CD4-positive, CD25-positive, alpha-beta regulatory T cell (primary cell): ENCODE measurements around the gene KHDRBS2. TPM values are rescaled to one million over a fixed set of nuclear protein-coding genes. Genes with fewer than 3 reads are reported as not detected.

Source experiments
- ATAC-seq, 2 donors: fragments of 150-1000 bp; cut with Tn5 transposase; one replicate each; pipeline ENCODE4 v1.10.0; 2021; ENCODE audit warnings: low read depth in 2 of 2, moderate number of reproducible peaks in 2 of 2, moderate library complexity in 1 of 2
- DNase-seq, 3 donors: peaks; one replicate each; pipeline versions ENCODE4 v3.0.0 to v3.0.0-alpha.2; 2012 to 2022; ENCODE audit warnings: mixed read lengths in 1 of 3
- H3K27ac ChIP-seq: one replicate; pipeline ENCODE4 v1.7.0; 2013; ENCODE audit warnings: mild to moderate bottlenecking, low read length; ENCODE audit not compliant: insufficient read depth, poor library complexity, severe bottlenecking
- H3K27me3 ChIP-seq: one replicate; pipeline ENCODE4 v1.7.0; 2013; ENCODE audit warnings: low read length; ENCODE audit not compliant: control insufficient read depth, insufficient read depth
- H3K36me3 ChIP-seq: one replicate; pipeline ENCODE4 v1.7.0; 2013; ENCODE audit warnings: mild to moderate bottlenecking, low read length, moderate library complexity; ENCODE audit not compliant: control insufficient read depth, insufficient read depth
- H3K4me1 ChIP-seq: 2 replicates; pipeline ENCODE4 v1.7.0; 2013; ENCODE audit warnings: mild to moderate bottlenecking, low read length; ENCODE audit not compliant: insufficient read depth, control insufficient read depth, poor library complexity, severe bottlenecking
- H3K4me3 ChIP-seq: one replicate; pipeline ENCODE4 v1.7.0; 2013; ENCODE audit warnings: low read depth, mild to moderate bottlenecking, low read length, moderate library complexity
- H3K9me3 ChIP-seq, 2 experiments: 1 replicate in 1 of 2; 2 replicates in 1 of 2; pipeline ENCODE4 v1.7.0; 2013; ENCODE audit warnings: low read length in 2 of 2, mild to moderate bottlenecking in 1 of 2, moderate library complexity in 1 of 2; ENCODE audit not compliant: control insufficient read depth in 2 of 2
- H3K27ac Mint-ChIP-seq, 3 donors: one replicate each; pipeline ENCODE4 v1.8.0; 2020 to 2022; ENCODE audit warnings: mild to moderate bottlenecking in 3 of 3, mixed read lengths in 3 of 3, moderate library complexity in 2 of 3
- H3K27me3 Mint-ChIP-seq: one replicate; pipeline ENCODE4 v1.8.0; 2022; ENCODE audit warnings: mild to moderate bottlenecking, mixed read lengths
- H3K36me3 Mint-ChIP-seq: one replicate; pipeline ENCODE4 v1.8.0; 2020; ENCODE audit warnings: mixed read lengths
- H3K4me1 Mint-ChIP-seq, 4 donors: one replicate each; pipeline ENCODE4 v1.8.0; 2020 to 2022; ENCODE audit warnings: mixed read lengths in 4 of 4, mild to moderate bottlenecking in 1 of 4
- H3K4me3 Mint-ChIP-seq, 4 donors: one replicate each; pipeline ENCODE4 v1.8.0; 2020 to 2022; ENCODE audit warnings: mild to moderate bottlenecking in 4 of 4, mixed read lengths in 4 of 4, moderate library complexity in 3 of 4
- H3K9me3 Mint-ChIP-seq, 7 donors: one replicate each; pipeline ENCODE4 v1.8.0; 2020 to 2022; ENCODE audit warnings: mixed read lengths in 7 of 7, mild to moderate bottlenecking in 3 of 7, moderate library complexity in 2 of 7
- polyA plus RNA-seq, 4 donors: library from polyadenylated mRNA; unstranded; fragments of 300-500 nt; fragmentation: Illumina TruSeq; gene quantifications; one replicate each; pipeline ENCODE4 v1.2.3, GENCODE V29; 2021
- total RNA-seq: library from RNA; stranded (reverse); gene quantifications from one replicate; pipeline ENCODE4 v1.2.3, GENCODE V29; 2022

KHDRBS2 gene
- total and polyA plus RNA-seq, 5 donors from 2014 or later = not detected

- Mint-ChIP-seq H3K4me1 (no peaks in the 10 kb centered on the region), H3K9me3 (peaks cover 0 to 47% (median 9%) of the 10 kb centered on the region in 7 donors), H3K36me3 (no peaks in the 10 kb centered on the region), H3K27ac (no peak overlapping the region), H3K4me3 (no peak overlapping the region), H3K27me3 (no peaks in the 10 kb centered on the region)
- peaks cover 0 to 7% of the 10 kb centered on the region in 2 experiments for H3K9me3 ChIP-seq
- DNase-seq (no peak), ATAC-seq (no peak)
- H3K4me1 ChIP-seq = no peaks in the 10 kb centered on the region
- H3K4me3 ChIP-seq = no peak overlapping the region
- no peaks in the 10 kb centered on the region for H3K27me3 ChIP-seq
- no peaks in the 10 kb centered on the region for H3K36me3 ChIP-seq
- no peak overlapping the region for H3K27ac ChIP-seq
Measured at GRCh38 chr6:62119401-62119800, 166.6 kb downstream of the KHDRBS2 start.

- H3K27me3 Mint-ChIP-seq = no peaks in the 10 kb centered on the region
- no peak overlapping the region for H3K4me3 ChIP-seq
- H3K4me1 Mint-ChIP-seq = no peaks in the 10 kb centered on the region
- no peak for ATAC-seq
- H3K27me3 ChIP-seq = no peaks in the 10 kb centered on the region
- no peaks in the 10 kb centered on the region for H3K36me3 Mint-ChIP-seq
- no peak overlapping the region for H3K4me3 Mint-ChIP-seq
- DNase-seq = no peak
- H3K9me3 Mint-ChIP-seq = peaks cover 0 to 19% (median 7%) of the 10 kb centered on the region in 7 donors
- no peaks in the 10 kb centered on the region for H3K36me3 ChIP-seq
- no peak overlapping the region for H3K27ac Mint-ChIP-seq
- H3K4me1 ChIP-seq = no peaks in the 10 kb centered on the region
- peaks cover 0 to 13% of the 10 kb centered on the region in 2 experiments for H3K9me3 ChIP-seq
- H3K27ac ChIP-seq = no peak overlapping the region
Measured at GRCh38 chr6:62103186-62103859, 182.7 kb downstream of the KHDRBS2 start.

GRCh38 chr6:62102387-62102786, 183.6 kb downstream of the KHDRBS2 start:
- no peak overlapping the region for H3K27ac ChIP-seq
- no peak overlapping the region for H3K4me3 ChIP-seq
- no peaks in the 10 kb centered on the region for H3K4me1 ChIP-seq
- peaks cover 0 to 13% of the 10 kb centered on the region in 2 experiments for H3K9me3 ChIP-seq
- ATAC-seq = no peak
- H3K4me1 Mint-ChIP-seq = no peaks in the 10 kb centered on the region
- H3K9me3 Mint-ChIP-seq = peaks cover 2 to 19% (median 10%) of the 10 kb centered on the region in 7 donors
- no peak for DNase-seq
- H3K27me3 Mint-ChIP-seq = no peaks in the 10 kb centered on the region
- H3K4me3 Mint-ChIP-seq = no peak overlapping the region
- no peaks in the 10 kb centered on the region for H3K36me3 Mint-ChIP-seq
- no peaks in the 10 kb centered on the region for H3K36me3 ChIP-seq
- no peaks in the 10 kb centered on the region for H3K27me3 ChIP-seq
- H3K27ac Mint-ChIP-seq = no peak overlapping the region

- peaks cover 0 to 3% of the 10 kb centered on the region in 2 experiments for H3K9me3 ChIP-seq
- Mint-ChIP-seq H3K36me3 (no peaks in the 10 kb centered on the region), H3K9me3 (peaks cover 0 to 28% (median 6%) of the 10 kb centered on the region in 7 donors), H3K4me1 (no peaks in the 10 kb centered on the region), H3K27ac (peak overlapping the region in 1 of 3 donors; percentile 16), H3K4me3 (no peak overlapping the region), H3K27me3 (no peaks in the 10 kb centered on the region)
- H3K27ac ChIP-seq = no peak overlapping the region
- H3K4me1 ChIP-seq = no peaks in the 10 kb centered on the region
- H3K27me3 ChIP-seq = no peaks in the 10 kb centered on the region
- DNase-seq (no peak), ATAC-seq (peak in 1 of 2 donors; percentile 24)
- H3K36me3 ChIP-seq = no peaks in the 10 kb centered on the region
- no peak overlapping the region for H3K4me3 ChIP-seq
Measured at GRCh38 chr6:62090442-62091229, 195.4 kb downstream of the KHDRBS2 start.

GRCh38 chr6:62089781-62090180, 196.2 kb downstream of the KHDRBS2 start:
- ATAC-seq (no peak), DNase-seq (no peak)
- Mint-ChIP-seq H3K27ac (no peak overlapping the region), H3K4me1 (no peaks in the 10 kb centered on the region), H3K4me3 (no peak overlapping the region), H3K36me3 (no peaks in the 10 kb centered on the region), H3K27me3 (no peaks in the 10 kb centered on the region), H3K9me3 (peaks cover 0 to 29% (median 6%) of the 10 kb centered on the region in 7 donors)
- H3K36me3 ChIP-seq = no peaks in the 10 kb centered on the region
- no peak overlapping the region for H3K4me3 ChIP-seq
- H3K9me3 ChIP-seq = peaks cover 0 to 3% of the 10 kb centered on the region in 2 experiments
- H3K4me1 ChIP-seq = no peaks in the 10 kb centered on the region
- H3K27ac ChIP-seq = no peak overlapping the region
- no peaks in the 10 kb centered on the region for H3K27me3 ChIP-seq

- no peaks in the 10 kb centered on the region for H3K4me1 Mint-ChIP-seq
- H3K4me3 ChIP-seq = no peak overlapping the region
- no peak for DNase-seq
- H3K9me3 Mint-ChIP-seq = peaks cover 0 to 41% (median 6%) of the 10 kb centered on the region in 7 donors
- no peaks in the 10 kb centered on the region for H3K36me3 Mint-ChIP-seq
- no peak overlapping the region for H3K27ac ChIP-seq
- no peaks in the 10 kb centered on the region for H3K4me1 ChIP-seq
- H3K36me3 ChIP-seq = no peaks in the 10 kb centered on the region
- no peak overlapping the region for H3K27ac Mint-ChIP-seq
- no peaks in the 10 kb centered on the region for H3K27me3 ChIP-seq
- H3K4me3 Mint-ChIP-seq = no peak overlapping the region
- no peak for ATAC-seq
- H3K27me3 Mint-ChIP-seq = no peaks in the 10 kb centered on the region
- H3K9me3 ChIP-seq = peaks cover 0 to 10% of the 10 kb centered on the region in 2 experiments
Measured at GRCh38 chr6:62086047-62086446, 200.0 kb downstream of the KHDRBS2 start.

GRCh38 chr6:62075869-62076268, 210.2 kb downstream of the KHDRBS2 start:
- Mint-ChIP-seq H3K27ac (no peak overlapping the region), H3K4me1 (no peaks in the 10 kb centered on the region), H3K9me3 (peaks cover 0 to 15% (median 9%) of the 10 kb centered on the region in 7 donors), H3K27me3 (no peaks in the 10 kb centered on the region), H3K4me3 (no peak overlapping the region), H3K36me3 (no peaks in the 10 kb centered on the region)
- Histone ChIP-seq H3K27me3 (no peaks in the 10 kb centered on the region), H3K9me3 (peaks cover 0 to 12% of the 10 kb centered on the region in 2 experiments), H3K27ac (no peak overlapping the region), H3K4me3 (no peak overlapping the region), H3K4me1 (no peaks in the 10 kb centered on the region), H3K36me3 (no peaks in the 10 kb centered on the region)
- DNase-seq (no peak), ATAC-seq (no peak)
